NCI-H2107 (cell line): ENCODE measurements around the gene CFAP70.

Experiments
- DNase-seq: peaks from one replicate; lab custom pipeline; 2025; lab: John Stamatoyannopoulos, UW

CFAP70 gene

GRCh38 chr10:73252445-73253224 lies 106.0 kb downstream of the CFAP70 start, which contains the start of gene MRPS16:
Gene MRPS16, minus strand, starts transcription at chr10:73252644. Its CDS starts 162 bp downstream, at chr10:73252482.
- DNase-seq = peak; percentile 59

- no peak for DNase-seq
Observed at GRCh38 chr10:73251683-73252444, 106.8 kb downstream of the CFAP70 start.

DNA sequence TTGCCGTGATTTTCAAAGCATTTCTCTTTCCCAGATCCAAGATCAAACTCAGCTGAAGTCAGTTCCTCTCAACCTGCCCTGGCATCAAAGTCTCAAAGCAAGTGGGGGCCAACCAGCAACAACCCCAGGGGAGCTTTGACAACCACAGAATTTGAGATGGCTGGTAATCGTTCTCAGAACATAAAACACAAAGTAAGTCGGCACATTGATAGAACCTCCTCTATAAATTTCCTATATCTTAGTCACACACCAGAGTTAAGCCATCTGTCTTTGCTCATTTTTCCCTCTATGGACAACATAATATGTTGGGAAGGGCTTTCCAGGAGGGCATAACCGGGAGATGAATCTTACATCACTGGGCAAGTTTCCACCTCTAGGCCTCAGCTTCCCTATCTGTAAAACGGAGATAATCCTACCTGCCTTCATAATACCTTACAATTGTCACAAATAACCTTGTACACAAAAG lies 110.4 kb downstream of the CFAP70 start:
- no peak for DNase-seq

GRCh38 chr10:73247509-73248258 lies 111.0 kb downstream of the CFAP70 start:
- no peak for DNase-seq

- peak; percentile 78 for DNase-seq
Observed at GRCh38 chr10:73246646-73247508, 111.8 kb downstream of the CFAP70 start, which contains the start of gene DNAJC9. Gene DNAJC9, minus strand, starts transcription at chr10:73247255. Its CDS starts 66 bp downstream, at chr10:73247189.

GRCh38 chr10:73246322-73246645 lies 112.4 kb downstream of the CFAP70 start:
- DNase-seq = no peak

DNA sequence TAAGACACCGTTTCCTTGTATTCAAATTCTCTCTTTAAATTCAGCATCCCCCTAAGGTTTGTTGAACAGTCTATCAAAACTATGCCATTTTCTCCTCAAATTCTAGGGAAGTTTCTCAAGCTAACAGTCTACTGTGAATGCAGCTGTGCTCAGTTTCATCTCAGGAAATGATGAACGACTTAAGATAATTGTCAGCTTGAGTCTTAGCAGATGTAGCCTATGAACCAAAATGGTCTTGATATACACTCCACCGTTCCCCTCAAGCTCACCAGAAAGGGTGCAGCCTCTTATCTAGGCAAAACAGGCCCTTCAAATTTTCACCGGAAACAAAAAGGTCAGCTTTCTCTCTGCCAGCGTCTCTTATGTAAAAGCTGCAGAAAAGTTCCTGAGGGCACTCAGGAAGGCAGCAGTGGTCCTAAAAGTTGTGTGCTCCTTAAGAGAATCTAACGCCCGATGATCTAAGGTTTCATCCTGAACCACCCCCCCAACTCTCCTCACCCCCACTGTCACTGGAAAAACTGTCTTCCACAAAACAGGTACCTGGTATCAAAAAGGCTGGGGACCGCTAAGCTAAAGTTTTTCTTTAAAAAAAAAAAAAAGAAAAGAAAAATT lies 113.7 kb downstream of the CFAP70 start:
- no peak for DNase-seq

DNA sequence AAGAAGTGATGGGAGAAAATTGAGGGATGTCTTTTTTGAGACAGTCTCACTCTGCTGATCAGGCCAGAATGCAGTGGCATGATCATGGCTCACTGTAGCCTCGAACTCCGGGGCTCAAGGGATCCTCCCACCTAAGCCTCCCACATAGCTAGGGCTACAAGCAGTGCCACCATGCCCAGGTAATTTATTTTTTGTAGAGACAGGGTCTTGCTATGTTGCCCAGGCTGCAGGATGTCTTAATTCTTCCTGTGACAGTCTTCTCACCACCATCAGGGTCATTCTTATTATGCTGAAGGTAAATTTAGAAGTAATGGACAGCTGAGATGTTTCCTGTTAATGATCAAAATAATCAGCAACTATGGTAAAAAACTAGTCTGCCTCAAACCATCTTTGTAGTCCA lies 118.8 kb downstream of the CFAP70 start:
- no peak for DNase-seq

- DNase-seq = no peak
Observed at GRCh38 chr10:73238990-73239566, 119.6 kb downstream of the CFAP70 start.

- no peak for DNase-seq
Observed at GRCh38 chr10:73234695-73235094, 124.0 kb downstream of the CFAP70 start.

- no peak for DNase-seq
Observed at GRCh38 chr10:73233883-73234282, 124.8 kb downstream of the CFAP70 start.

DNA sequence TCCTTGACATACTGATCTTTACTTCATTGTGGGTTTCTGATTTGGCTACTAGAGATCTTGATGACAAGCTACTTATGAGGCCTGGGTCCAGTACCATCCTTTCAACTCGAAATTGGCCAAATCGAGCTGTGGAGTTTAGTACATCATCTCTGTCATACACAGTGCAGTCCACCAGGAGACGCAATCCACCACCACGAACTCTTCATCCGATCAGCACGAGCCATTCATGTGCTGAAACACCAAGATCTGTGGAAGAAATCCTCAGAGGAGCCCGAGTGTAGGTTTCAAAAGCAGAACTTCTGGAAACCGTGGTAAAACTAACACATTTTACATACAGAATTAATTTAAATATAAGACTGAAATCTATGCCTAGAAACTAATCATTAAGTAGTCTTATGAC lies 125.8 kb downstream of the CFAP70 start:
- no peak for DNase-seq

DNA sequence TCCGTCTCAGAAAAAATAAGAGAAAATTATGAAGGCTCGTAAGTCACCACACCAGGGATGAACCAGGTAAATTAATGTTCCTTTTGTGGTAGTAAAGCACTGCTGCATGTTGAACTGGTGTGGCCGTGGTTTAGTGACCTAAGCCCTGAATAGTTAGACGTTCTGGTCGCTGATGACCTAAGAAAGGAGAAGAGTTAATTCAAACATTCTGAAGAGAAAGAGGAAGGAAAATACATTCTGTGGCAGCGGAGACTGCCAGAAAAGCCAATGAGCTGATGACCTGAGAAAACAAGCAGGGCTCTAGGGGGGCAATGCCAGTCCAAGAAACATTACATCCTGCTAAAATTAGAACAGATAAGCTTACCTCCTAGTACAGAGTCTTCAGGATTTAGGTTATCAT lies 129.1 kb downstream of the CFAP70 start:
- DNase-seq = no peak

DNA sequence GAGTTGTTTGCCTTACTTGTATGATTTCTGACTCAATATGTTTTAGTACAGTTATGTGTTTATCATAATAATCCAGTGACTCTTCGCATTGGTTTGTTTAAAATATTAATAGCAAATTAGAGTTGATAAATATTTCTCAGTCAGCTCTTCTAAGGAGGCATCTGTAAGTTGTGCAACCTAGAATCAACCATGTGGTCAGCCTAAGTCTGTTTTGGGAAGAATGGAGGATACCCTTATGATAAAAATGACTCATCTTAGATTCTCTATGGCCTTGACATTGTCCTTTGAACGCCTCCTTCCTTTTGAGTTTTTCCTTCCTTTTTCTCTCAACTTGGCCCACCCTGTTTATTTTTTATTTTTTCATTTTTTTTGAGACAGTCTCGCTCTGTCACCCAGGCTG lies 130.4 kb downstream of the CFAP70 start:
- no peak for DNase-seq

GRCh38 chr10:73226663-73227062 lies 132.0 kb downstream of the CFAP70 start:
- DNase-seq = no peak

DNA sequence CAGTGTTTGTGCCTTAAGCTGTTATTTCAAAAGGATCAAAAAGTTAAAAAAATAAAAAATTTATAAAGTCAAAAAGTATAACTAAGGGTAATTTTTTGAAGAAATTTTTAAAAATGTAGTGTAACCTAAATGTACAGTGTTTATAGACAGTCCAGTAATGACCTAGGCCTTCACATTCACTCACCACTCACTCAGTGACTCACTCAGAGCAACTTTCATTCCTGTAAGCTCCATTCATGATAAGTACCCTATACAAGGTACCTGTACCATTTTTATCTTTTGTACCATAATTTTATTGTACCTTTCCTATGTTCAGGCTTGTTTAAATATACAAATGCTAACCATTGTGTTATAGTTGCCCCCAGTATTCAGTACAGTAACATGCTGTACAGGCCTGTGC lies 133.1 kb downstream of the CFAP70 start:
- DNase-seq = no peak

- DNase-seq = no peak
Observed at GRCh38 chr10:73220989-73221388, 137.7 kb downstream of the CFAP70 start.

DNA sequence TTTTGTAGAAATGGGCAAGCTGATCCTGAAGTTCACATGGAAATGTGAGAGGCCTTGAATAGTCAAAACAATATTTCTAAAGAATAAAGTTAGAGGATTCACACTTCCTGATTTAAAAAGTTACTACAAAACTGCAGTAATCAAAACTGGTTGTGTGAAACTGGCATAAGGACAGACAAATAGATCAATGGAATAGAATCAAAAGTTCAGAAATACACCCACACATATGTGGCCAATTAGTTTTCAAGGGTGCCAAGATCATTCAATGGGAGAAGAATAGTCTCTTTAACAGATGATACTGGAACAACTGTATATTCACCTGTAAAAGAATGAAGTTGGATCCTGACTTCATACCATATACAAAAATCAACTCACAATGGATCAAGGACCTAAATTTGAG lies 139.3 kb downstream of the CFAP70 start:
- DNase-seq = no peak

GRCh38 chr10:73218431-73219191 lies 140.1 kb downstream of the CFAP70 start:
- no peak for DNase-seq

- DNase-seq = no peak
Observed at GRCh38 chr10:73217628-73218027, 141.0 kb downstream of the CFAP70 start.
